Nephron progenitor cell (in vitro differentiated cells): ENCODE measurements around the gene C5orf52.

ENCODE experiments used
- DNase-seq: peaks from one replicate; pipeline ENCODE4 v3.0.0; 2021
- H3K27ac Mint-ChIP-seq: 2 replicates; pipeline ENCODE4 v1.8.0; 2021; ENCODE audit warnings: mild to moderate bottlenecking, moderate library complexity, mixed read lengths
- H3K27me3 Mint-ChIP-seq: 2 replicates; pipeline ENCODE4 v1.8.0; 2021; ENCODE audit warnings: mild to moderate bottlenecking, low read depth, mixed read lengths; ENCODE audit not compliant: poor library complexity
- H3K36me3 Mint-ChIP-seq: 2 replicates; pipeline ENCODE4 v1.8.0; 2021; ENCODE audit warnings: low read depth, mixed read lengths
- H3K4me1 Mint-ChIP-seq: 2 replicates; pipeline ENCODE4 v1.8.0; 2021; ENCODE audit warnings: mixed read lengths
- H3K4me3 Mint-ChIP-seq: 2 replicates; pipeline ENCODE4 v1.8.0; 2021; ENCODE audit warnings: mild to moderate bottlenecking, moderate library complexity, mixed read lengths
- H3K9me3 Mint-ChIP-seq: 2 replicates; pipeline ENCODE4 v1.8.0; 2021; ENCODE audit warnings: mild to moderate bottlenecking, moderate library complexity, mixed read lengths
- TF ChIP-seq, protein P1 (sequence below): fragments of 200-600 bp; sonication (generic); IDR thresholded peaks from 2 replicates; pipeline ENCODE4 v1.5.0; 2021; ENCODE audit warnings: antibody characterized with exemption

Gene C5orf52

DNA sequence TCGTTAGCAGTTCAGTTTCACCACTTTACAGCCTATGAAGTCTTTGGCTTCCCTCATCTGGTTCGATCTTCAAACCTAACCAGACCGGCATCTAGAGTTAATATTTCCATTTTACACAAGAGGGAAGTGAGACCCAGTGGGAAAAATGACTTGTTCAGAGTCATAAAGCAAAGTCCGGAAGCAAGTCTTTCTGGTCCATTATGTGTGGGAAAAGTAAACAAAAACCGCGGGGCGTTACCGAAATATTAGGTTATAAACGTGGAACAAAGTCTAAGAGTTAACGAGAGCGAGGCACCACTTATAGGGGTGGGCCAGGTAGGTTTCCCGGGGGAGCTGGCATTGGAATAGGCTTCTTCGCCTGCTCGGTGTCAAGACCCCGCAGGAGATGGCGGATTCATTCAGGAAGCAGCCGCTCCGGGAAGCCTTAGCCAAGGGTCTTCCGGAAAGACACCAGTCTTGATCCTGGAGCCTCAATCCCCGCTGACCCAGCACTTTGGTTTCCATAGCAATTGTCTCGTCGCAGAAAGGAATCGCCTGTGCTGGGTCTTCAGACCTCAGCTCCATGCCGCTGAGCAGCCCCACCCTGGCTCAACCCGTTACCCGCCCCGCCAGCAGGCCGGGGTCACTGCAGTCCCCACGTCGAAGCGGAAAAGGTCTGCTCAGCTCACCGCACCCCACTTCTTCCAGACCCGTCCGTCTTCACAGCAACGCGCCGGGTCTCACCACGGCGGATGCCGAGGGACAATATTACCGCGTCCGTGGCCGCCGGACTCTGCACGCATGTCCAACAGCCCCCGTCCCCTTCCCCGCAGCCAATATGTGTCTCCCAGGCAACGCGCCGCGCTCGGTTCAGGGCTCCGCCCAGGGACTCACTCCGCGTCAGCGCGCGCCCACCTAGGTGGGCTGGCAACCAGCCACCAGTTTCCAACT, at the start of gene C5orf52:
Gene C5orf52 (plus strand): TSS at position 872 of the 930 bp plus-strand sequence. CDS start 82 bp downstream, outside the sequence.
- Mint-ChIP-seq H3K27me3 (peaks cover 49% of the 10 kb centered on the region), H3K9me3 (peaks cover 23% of the 10 kb centered on the region), H3K4me1 (peaks cover 12% of the 10 kb centered on the region), H3K27ac (no peak within 1 kb of the TSS), H3K4me3 (peak within 1 kb of the TSS; percentile 90), H3K36me3 (peaks cover 5% of the 10 kb centered on the region)
- TF ChIP-seq, protein P1, sequence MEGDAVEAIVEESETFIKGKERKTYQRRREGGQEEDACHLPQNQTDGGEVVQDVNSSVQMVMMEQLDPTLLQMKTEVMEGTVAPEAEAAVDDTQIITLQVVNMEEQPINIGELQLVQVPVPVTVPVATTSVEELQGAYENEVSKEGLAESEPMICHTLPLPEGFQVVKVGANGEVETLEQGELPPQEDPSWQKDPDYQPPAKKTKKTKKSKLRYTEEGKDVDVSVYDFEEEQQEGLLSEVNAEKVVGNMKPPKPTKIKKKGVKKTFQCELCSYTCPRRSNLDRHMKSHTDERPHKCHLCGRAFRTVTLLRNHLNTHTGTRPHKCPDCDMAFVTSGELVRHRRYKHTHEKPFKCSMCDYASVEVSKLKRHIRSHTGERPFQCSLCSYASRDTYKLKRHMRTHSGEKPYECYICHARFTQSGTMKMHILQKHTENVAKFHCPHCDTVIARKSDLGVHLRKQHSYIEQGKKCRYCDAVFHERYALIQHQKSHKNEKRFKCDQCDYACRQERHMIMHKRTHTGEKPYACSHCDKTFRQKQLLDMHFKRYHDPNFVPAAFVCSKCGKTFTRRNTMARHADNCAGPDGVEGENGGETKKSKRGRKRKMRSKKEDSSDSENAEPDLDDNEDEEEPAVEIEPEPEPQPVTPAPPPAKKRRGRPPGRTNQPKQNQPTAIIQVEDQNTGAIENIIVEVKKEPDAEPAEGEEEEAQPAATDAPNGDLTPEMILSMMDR, result no peak
- peak; percentile 62 for DNase-seq

GRCh38 chr5:157624144-157624543, 47.2 kb upstream of the C5orf52 start:
- H3K4me1 Mint-ChIP-seq, result peaks cover 4% of the 10 kb centered on the region
- peaks cover 29% of the 10 kb centered on the region for H3K9me3 Mint-ChIP-seq
- H3K27ac Mint-ChIP-seq, result no peak overlapping the region
- TF ChIP-seq, protein P1, result no peak
- H3K36me3 Mint-ChIP-seq, result no peaks in the 10 kb centered on the region
- DNase-seq, result no peak
- H3K27me3 Mint-ChIP-seq, result peaks cover 3% of the 10 kb centered on the region
- no peak overlapping the region for H3K4me3 Mint-ChIP-seq

DNA sequence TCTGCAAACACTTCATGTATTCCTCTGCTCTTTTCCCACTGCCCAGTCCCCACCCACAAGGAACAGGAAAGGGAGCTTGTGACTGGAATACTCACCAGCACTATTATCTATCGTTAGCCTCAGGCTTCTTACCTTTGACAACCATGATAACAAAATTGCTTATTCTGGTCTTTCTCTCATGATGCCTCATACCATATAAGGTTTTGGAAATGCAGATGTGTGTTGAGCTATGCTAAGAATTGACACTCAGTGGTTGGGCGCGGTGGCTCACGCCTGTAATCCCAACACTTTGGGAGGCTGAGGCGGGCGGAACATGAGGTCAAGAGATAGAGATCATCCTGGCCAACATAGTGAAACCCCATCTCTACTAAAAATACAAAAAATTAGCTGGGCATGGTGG, 44.5 kb upstream of the C5orf52 start:
- Mint-ChIP-seq H3K27ac (no peak overlapping the region), H3K27me3 (peaks cover 3% of the 10 kb centered on the region), H3K4me3 (no peak overlapping the region), H3K9me3 (peaks cover 27% of the 10 kb centered on the region), H3K36me3 (no peaks in the 10 kb centered on the region), H3K4me1 (peaks cover 4% of the 10 kb centered on the region)
- DNase-seq, result no peak
- TF ChIP-seq, protein P1, result no peak

- peaks cover 9% of the 10 kb centered on the region for H3K9me3 Mint-ChIP-seq
- no peak overlapping the region for H3K27ac Mint-ChIP-seq
- TF ChIP-seq, protein P1, result no peak
- DNase-seq, result no peak
- no peak overlapping the region for H3K4me3 Mint-ChIP-seq
- H3K27me3 Mint-ChIP-seq, result no peaks in the 10 kb centered on the region
- no peaks in the 10 kb centered on the region for H3K36me3 Mint-ChIP-seq
- no peaks in the 10 kb centered on the region for H3K4me1 Mint-ChIP-seq
Measured at GRCh38 chr5:157630341-157630740, 41.0 kb upstream of the C5orf52 start.

DNA sequence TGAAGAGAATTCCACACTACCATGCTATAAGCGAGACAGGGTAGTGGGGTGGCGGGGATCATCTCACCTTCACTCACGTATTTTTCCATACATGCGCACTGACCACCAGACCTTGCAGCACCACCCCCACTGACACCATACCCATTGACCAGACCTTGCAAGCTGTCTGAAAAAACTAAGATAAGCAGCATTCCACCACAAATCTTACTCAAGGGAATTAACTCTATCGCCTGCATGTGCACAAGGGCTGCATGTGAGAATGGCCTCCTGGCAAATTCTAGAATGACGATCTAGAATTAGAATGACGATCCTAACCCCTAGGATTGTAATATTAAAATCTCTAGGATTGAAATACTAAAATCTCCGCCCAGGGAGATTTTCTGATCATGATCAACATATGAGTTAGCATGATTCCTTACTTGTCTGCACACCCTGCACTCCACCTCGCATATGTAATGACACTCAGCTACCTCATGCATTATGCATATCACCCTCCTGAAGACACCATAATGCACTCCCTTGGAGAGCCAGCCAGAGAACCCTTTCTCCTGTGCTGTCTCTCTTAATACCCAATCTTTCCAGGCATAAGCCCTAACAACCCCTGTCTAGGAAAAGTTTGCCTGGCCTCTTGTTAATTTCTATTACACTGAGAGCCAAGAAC, 30.8 kb upstream of the C5orf52 start:
- no peaks in the 10 kb centered on the region for H3K4me1 Mint-ChIP-seq
- H3K4me3 Mint-ChIP-seq, result no peak overlapping the region
- H3K36me3 Mint-ChIP-seq, result no peaks in the 10 kb centered on the region
- TF ChIP-seq, protein P1, result no peak
- peak overlapping the region; percentile 47 for H3K27ac Mint-ChIP-seq
- peaks cover 10% of the 10 kb centered on the region for H3K27me3 Mint-ChIP-seq
- H3K9me3 Mint-ChIP-seq, result no peaks in the 10 kb centered on the region
- DNase-seq, result no peak
